ENCODE measurements around the gene KCNC1. TPM values are rescaled to one million over a fixed set of nuclear protein-coding genes. Genes with fewer than 3 reads are reported as not detected.

The KCNC1 gene
- total RNA-seq, 1 donor from 2014 or later, result not detected

DNA sequence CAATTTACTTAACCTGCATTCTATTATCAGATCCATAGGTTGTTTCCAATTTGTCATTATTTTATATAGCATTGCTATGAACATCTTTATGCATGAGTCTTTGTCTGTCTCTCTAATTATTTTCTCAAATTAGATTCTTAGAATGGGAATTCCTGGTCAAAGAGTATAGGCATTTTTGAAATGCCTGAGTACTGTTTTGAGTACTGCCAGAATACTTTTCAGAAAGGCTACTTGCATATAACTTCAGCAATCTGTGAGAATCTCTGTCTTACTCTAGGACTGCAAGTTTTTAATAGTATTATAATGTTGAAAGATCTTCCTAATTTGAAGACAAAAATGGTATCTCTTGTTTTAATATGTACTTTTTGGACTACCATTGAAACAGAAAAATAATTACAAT lies 56.6 kb downstream of the KCNC1 start:
- DNase-seq (ENCODE audit: low spot score), result no peak

DNA sequence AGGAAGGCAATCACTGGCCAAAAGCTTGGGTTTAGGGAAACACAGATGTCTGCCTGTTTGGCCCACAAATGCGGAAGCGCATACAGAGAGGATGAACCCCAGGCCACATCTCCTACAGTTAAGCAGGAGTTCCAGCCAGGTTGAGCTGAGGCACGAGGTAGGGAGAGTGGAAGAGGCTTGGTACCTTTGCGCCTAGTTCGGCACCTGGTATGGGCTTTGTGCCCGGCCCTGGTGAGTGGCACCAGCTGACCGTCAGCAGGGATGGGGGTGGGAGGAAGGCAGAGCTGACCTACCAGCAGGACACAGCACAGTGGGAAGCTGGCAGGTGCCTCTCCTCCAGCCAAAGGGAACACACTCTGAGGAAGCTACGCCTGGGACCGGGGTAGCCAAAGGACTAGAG lies 57.6 kb downstream of the KCNC1 start:
- DNase-seq (ENCODE audit: low spot score), result no peak

DNA sequence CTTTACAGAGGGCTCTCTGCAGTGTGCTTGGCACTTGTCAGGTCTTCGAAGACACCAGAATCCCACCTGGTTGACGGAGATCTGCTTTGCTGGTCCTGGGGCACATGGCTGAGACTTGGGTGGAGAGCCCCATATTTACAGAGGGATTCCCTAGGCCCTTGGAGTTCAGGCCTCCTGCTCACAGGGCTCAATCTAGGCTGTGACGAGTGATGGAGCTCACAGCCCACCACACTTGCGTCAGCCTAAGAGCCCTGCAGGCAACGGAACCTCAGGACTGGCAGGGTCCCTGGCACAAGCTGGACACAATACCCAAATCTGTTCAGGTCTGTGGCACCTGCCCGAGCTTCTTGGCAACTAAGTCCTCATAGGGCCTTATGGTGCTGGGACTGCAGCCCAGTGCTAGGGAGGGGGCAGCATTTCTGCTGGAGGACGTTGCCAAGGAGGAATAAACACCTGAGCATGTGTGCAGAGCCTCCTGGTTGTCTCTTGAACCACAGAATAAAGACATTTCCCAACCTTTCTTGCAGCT lies 59.1 kb downstream of the KCNC1 start:
- DNase-seq (ENCODE audit: low spot score), result no peak

DNA sequence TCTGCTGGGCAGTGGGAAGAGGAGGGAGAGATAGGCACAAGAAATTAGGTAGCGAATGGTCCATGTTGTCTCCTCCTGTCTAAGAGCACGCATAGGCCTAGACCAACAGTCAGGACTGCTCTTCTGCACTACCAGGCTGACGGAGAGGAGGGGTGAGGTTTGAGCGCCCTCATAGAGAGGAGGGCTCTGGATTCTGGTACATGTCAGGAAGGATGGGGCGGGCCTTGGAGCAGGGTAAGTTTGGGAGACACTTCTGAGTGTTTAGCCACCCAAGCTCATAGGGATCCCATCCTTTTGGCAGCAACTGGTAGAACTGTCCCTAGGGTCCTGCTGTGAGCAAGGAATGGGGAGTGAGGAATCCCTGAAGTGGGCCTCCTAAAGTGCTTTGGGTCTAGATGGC lies 60.4 kb downstream of the KCNC1 start:
- DNase-seq (ENCODE audit: low spot score), result no peak

DNA sequence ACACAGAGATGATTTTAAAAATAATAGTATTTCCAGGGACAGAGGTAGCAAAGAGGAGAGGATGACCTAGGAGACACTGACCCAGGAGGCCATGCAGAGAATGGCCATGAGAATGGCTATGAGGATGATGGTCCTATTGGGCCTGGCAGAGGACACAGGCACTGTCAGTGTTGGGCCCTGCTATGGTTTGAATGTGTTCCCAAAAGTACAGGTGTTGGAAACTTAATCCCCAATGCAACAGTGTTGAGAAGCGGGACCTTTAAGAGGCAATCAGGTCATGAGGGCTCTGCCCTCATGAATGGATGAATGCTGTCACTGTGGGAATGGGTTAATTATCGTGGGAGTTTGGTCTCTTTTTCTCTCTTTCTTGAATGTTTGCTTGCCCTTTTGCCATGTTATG lies 61.6 kb downstream of the KCNC1 start:
- DNase-seq (ENCODE audit: low spot score), result no peak

DNA sequence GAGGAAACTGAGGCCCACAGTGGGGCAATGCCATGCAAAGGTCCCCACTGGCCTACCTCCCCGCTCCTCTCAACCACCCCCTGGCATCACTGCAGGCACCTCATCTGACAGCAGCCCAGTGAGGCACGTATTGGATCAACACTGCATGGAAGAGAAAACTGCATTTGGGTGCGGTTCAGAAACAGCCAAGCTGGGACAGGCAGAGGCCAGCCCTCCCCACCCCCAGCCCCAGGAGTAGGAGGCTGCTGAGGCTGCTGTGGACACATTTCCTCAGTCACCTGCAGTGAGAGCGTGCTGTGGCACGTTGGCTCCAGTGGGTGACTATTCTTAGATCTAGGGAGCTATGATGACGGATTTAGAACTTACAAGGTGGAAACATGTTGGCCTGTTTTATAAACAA lies 63.7 kb downstream of the KCNC1 start:
- peak; percentile 52 for DNase-seq (ENCODE audit: low spot score)

DNA sequence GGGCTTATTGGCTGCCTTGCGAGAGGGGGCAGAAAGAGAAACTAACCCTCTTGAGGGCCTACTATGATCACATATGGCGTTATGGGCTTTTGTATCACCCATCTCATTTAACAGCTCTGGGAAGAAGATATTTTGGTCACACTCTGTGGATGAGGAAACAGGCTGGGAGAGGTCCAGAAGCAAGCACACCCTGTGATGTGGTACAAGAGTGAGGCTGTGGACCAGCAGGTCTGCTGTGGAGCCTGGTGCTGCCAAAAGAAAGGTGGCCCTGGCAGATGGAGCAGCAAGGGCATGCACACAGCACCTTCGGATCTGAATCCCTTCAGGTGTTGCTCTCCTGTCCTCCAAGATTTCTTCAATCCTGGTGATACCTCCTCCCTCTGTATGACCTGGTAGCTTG lies 64.1 kb downstream of the KCNC1 start:
- no peak for DNase-seq (ENCODE audit: low spot score)

DNA sequence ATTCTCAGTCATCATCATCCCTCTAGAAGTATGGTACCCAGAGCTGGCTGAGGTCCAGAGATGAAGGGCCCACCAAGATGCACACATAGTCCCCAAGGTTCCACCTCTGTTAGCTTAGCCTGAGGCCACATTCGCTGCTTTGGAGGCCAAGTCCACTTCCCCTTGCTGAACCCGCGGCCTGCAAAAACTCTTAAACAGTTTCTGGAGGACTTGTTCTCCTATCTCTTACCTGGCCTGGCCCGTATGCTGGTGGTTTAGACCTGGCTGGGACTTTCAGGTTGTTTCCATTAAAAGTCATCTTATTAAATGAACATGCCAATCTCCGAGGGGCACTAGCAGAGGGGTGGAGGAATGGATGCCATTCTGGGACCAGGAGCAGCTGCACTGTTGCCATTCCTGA lies 64.6 kb downstream of the KCNC1 start:
- no peak for DNase-seq (ENCODE audit: low spot score)

DNA sequence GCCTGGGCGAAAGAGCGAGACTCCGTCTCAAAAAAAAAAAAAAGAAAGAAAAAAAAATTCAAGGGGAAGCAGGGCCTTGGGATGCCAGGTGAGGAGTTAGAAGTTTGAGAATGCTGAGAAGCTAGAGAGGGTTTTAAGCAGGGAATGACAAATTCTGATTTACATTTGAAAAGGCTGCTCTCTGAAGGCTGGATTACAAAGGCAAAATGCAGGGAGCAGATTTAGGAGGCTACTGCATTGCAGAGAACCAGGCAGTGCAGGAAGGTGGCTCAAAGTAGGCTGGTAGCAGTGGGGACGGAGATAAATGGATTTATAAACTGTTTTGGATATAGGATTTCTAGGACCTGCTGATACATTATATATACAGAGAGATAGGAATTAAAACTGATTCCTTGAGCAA lies 66.6 kb downstream of the KCNC1 start:
- no peak for DNase-seq (ENCODE audit: low spot score)

DNA sequence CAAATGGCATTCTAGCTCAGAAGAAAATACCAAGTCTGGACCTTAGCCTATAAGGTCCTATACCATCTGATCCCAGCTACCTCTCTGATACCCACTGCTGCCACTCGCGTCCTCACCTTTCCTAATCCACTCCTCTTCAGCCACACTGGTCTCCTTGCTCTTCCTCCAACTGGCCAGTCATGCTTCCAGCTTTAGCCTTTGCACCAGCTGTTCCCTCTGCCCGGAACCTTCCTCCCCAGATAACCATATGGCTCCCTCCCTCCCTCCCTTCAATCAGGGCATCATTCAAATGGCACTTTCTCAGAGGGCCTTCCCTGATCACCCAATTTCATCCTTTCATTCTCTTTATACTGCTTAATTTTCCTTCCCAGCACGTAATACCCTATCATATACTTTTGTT lies 67.9 kb downstream of the KCNC1 start:
- DNase-seq (ENCODE audit: low spot score), result no peak

DNA sequence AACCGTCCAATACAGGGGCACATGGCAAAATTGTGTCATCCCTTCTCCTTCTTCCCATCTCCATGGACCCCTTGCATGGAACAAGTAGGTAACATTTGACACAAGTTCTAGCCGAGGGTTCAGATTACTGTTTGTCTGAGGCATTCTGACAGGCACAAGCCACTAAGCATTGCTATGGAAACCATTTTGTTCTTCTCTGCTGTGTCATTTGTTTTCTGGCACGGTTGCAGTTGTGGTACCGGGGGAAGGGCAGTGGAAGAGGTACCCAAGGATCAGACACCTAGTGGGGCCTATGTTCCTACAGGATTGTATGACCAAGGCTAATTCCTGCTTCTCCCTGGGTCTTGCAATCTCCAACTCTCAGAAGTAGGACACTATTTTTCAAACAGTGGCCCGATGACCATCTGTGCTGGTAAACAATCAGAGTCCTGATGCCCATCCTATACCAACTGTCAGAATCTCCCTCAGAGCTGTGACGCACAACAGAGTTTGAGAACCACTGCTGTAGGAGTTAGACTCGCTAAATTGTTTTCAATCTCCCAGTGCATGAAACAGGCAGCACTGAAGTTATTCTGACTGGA lies 69.3 kb downstream of the KCNC1 start:
- DNase-seq (ENCODE audit: low spot score), result no peak

DNA sequence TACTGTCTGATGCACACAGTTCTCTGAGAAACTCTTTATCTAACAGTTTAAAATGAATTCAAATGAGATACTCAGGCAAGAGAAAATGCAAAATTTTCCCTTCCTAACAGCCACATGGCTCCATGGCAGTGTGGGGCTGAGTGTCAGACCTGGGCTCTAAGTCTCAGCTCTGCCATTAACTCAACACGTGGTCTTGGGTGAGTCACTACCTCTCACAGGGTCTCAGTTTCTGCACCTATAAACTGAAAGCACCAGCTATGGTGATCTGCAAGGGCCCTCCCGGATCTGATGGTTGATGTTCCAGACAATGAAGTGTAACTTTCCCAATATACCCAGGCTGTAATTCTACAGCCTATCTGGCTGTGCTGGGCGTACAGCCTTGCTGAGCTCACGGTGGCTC lies 70.5 kb downstream of the KCNC1 start:
- no peak for DNase-seq (ENCODE audit: low spot score)

DNA sequence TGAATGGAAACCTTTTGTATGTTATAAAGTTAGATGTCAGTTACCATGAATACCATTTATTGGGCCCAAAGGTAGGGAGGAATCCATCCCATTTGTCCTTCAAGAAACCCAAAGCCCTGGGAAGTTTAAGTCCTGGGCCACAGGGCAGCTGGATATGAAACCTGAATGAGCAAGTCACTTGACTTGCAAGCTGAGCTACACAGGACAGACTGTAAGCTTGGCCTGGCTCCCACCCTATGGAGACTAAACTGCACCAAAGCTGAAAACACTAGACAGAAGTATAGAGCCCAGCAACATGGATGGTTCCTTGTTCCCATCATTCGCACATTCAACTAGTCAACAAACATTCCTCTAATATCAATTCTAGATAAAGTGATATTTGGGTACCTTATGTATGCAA lies 71.3 kb downstream of the KCNC1 start:
- no peak for DNase-seq (ENCODE audit: low spot score)

DNA sequence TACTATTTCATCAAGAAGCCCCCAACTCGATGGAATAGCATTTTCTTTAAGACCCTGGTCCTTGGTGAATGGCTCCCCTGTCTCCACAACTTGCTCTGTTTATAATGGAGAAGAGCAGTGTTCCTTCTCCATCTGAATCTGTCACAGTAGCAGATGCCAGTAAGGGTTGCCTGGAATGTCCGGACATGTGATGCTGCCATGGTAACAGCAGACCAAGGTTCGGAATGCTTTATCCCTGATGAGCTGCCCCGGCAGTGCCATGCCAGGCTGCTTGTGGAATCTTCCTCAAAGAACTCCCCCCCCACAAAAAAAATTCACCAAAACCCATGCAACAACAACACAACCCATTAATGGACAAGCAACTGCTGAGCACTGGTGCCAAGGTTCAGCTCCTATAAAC lies 72.5 kb downstream of the KCNC1 start:
- DNase-seq (ENCODE audit: low spot score), result no peak

DNA sequence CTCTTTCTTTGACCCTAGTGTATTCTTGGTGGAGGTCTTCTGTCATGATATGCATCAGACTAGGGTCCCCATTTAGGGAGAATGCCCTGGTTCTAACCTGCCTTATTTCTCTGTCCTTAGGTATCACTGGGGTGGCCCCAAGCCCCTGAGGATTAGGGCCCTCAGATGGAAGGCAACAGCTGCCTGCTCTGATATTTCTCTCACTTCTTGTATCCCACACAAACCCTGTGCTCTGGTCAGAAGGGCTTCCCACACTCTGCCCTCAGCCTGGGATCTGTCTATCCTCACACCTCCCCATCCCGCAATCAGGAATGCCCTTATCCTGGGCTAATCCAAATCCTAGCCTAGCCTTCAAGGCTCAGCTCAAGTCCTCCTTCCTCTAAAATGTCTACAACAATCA lies 75.5 kb downstream of the KCNC1 start:
- no peak for DNase-seq (ENCODE audit: low spot score)

DNA sequence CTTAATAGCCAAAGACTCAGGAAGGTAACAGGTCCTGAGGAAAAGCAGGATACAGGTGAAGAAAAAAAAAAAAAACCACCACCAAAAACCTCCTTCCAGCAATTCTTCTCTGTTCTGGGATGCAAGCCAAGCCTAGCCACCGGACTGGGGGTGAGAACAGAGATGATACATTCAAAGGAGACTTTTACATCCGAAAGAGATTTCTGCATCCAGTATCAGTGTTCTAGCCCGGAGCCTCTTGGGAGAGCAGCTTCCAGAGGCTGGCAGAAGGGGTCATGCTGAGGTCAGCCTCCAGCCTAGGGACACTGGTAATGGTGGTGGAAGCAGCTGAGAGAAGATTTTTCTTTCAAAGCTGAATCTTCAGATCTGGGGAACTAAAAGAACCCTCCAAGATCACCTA lies 76.2 kb downstream of the KCNC1 start:
- no peak for DNase-seq (ENCODE audit: low spot score)

DNA sequence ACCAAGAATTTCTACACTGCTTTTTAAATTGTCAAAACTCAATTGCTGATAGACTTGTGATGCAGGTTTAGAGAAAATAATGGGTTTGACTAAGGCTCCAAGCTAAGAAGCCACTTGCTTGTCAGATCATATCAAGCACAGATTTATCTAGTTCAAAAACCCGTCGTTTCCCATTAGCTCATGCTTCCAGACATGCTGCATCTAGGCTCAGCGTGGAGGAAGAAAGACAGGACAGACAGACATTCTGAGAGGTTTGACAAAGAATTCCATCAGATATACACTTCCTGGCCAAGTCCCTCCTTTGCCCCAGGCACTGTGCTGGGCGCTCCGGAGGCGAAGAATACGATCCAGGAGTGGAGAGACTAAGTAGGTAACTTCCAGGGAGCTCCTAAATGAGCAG lies 76.8 kb downstream of the KCNC1 start:
- DNase-seq (ENCODE audit: low spot score), result no peak

DNA sequence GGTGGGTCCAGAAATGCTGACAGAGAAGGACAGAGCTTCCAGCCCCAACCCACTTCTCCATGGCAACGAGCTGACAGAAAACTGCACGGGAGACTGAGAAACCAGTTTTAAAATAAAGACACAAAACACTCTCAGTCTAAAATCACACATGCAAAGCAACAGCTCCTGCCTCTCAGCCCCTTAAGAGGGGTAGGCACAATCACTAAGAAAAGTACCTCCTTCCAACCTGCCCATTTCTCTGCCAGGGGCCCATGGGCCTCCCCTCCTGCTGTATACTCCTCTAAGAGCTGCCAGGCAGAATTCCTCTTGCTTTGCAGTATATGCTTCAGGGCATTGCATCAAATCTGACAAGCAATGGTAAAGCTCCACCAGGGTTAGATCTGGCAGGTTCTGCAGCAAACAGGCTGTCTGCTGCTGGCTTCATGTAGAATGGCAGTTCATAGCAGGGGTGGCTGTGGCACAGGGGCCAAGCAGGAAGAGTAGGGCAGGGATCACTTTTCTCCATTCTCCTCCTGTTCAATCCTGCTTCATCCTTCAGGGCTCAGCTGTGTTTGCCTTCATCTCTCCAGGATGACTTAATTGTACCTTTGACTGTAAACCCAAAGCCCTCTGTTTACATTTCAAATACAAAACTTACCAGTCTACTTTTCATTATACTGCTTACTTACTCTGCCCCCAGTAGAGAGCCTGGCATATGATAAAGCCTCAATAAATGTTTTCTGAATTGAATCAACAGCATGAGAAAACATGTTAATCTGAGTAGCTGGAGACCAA lies 77.7 kb downstream of the KCNC1 start:
- DNase-seq (ENCODE audit: low spot score), result no peak

DNA sequence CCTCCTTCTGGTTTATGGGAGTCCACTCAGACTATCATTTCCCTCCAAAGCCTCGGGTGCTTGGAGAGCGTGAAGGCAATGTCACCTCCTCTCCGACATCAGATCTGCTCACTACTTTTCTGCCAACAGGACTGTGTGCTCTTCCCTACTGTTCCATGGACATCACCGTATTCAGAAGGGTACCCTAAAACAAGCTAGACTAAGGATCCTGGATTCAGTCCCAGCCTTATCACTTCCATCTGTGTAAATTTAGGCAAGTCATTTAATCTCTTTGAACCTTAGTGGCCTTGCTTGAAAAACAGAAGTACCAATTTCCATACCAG lies 78.2 kb downstream of the KCNC1 start:
- no peak for DNase-seq (ENCODE audit: low spot score)

DNA sequence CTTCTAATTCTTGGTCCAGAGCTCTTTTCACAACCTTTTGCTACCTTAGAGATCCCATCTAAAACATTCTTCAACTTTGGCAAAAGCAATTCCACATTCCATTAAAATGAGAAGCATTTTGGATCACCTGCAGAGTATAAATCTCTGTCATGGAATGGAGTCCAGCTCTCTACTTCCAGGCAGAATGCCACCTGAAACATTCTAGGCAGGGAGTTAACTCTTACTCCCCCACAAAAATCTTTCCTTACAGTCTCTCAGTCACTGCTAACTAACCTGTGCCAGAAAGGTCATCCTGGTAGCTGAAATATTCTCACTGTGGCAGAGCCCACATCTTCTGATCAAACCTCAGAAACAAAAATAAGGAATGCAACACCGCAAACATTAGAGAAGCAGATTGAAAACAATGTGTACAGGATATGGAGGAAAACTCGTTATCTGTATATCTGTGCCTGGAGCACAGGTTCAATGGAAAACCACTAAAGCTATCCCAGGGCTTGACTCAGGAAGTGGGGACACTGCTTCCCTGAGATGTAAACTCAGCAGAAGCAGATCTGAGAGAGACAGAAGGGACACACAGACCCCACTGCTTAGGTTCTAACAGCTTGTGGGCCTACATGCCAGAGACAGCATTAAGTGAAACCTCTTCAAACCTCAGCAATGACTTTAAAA lies 78.9 kb downstream of the KCNC1 start:
- no peak for DNase-seq (ENCODE audit: low spot score)

DNA sequence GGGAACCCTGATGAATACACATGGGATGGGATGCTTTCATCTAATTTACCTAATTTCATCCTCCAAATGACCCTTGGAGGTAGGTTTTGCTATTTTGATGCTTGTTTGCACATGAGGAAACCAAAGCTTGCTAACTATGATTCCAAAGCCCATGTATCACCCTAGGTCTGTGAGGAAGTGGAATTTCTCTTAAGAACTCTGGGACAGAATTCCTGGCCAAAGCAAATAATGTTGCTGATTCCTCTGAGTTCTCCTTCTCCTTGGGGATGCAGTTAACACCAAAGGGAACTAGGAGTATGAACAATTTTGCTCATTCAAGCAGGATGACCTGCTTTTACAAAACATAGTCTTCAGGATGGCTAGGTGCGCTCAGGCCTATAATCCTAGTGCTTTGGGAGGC lies 80.0 kb downstream of the KCNC1 start:
- no peak for DNase-seq (ENCODE audit: low spot score)

DNA sequence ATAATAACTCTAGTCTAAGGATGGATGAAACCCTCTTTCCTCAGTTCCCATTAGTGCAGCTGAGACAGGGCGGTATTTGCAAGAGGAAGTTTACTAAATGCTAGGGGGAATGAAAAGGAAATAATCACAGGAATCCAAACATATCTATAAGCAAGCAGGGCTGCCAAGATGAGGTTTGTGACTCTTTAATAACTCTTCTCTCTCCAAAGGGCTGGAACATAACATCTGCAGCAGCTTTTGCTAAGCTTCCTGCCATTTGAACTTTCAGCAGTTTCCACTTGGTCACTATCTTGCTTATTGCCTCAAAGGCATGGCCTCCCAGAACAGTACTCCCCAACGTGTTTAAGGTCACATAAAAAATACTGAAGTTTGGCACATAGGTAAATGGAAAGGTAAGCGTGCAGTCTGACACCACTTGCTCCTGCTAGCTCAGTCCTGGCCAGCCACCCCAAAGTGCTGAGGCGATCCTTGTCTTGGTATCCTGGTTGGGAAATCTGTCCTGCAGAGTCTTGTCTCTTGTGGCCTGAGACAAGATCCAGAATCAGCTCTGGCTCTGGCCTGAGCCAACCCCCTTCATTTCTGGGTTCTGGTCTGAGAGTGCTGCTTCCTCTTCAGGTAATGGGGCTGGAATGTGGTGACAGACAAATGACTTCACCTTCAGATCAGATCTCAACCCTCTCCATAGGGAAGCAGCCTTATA lies 81.8 kb downstream of the KCNC1 start:
- no peak for DNase-seq (ENCODE audit: low spot score)
